Gastroesophageal sphincter (tissue), 3 donors: Measurements from ENCODE around the gene ID3.

Experiments used
- CTCF ChIP-seq, 4 experiments: fragments of 200-600 bp in 2 of 4; fragments of 450-650 bp in 2 of 4; sonication (generic) in 1 of 4; IDR thresholded peaks; one replicate each; pipeline ENCODE4 v1.5.1; 2017 to 2019; ENCODE audit warnings: antibody characterized with exemption in 4 of 4, mild to moderate bottlenecking in 2 of 4, moderate library complexity in 2 of 4
- EP300 ChIP-seq: sonication (generic); formaldehyde crosslinking; IDR thresholded peaks from one replicate; pipeline ENCODE4 v1.6.1; 2017; ENCODE audit warnings: antibody characterized with exemption, mild to moderate bottlenecking
- POLR2A ChIP-seq, 2 donors: fragments of 450-650 bp; IDR thresholded peaks; one replicate each; pipeline ENCODE4 v1.6.1; 2017; ENCODE audit warnings: antibody characterized with exemption in 2 of 2, mild to moderate bottlenecking in 2 of 2, moderate library complexity in 1 of 2

GRCh38 chr1:23554481-23555269 lies 4.6 kb downstream of the ID3 start:
- peak in 2 of 4 experiments; percentile 32 to 52 for TF ChIP-seq CTCF (IDR thresholded peaks at IDR 0.05)
- TF ChIP-seq POLR2A (IDR thresholded peaks at IDR 0.05): peak; percentile 88 to 90
- TF ChIP-seq EP300: no peak
